Peyer's patch (tissue), 4 donors: Measurements from ENCODE around the gene PCAT6. TPM values are rescaled to one million over a fixed set of nuclear protein-coding genes. Genes with fewer than 3 reads are reported as not detected.
A peak's percentile ranks its signal among the peaks of the same experiment; 100 is the strongest.

Experiments used
- DNase-seq, 3 donors: peaks; one replicate each; pipeline ENCODE4 v3.0.0-alpha.2; 2017 to 2019
- H3K27ac ChIP-seq, 4 donors: fragments of 200-600 bp; sonication (generic); one replicate each; pipeline ENCODE4 v1.5.1; 2016 to 2019
- H3K27me3 ChIP-seq, 2 donors: fragments of 200-600 bp; sonication (generic); one replicate each; pipeline ENCODE4 v1.5.1; 2019
- H3K36me3 ChIP-seq, 3 donors: fragments of 200-600 bp; sonication (generic); one replicate each; pipeline ENCODE4 v1.5.1; 2016 to 2019
- H3K4me1 ChIP-seq, 4 donors: fragments of 200-600 bp; sonication (generic); one replicate each; pipeline ENCODE4 v1.5.1; 2016 to 2019
- H3K4me3 ChIP-seq, 4 donors: fragments of 200-600 bp; sonication (generic); 1 replicate in 3 of 4; 2 replicates in 1 of 4; pipeline ENCODE4 v1.5.1; 2016 to 2019; ENCODE audit warnings: mild to moderate bottlenecking in 1 of 4
- H3K9me3 ChIP-seq, 4 donors: fragments of 200-600 bp; sonication (generic); one replicate each; pipeline ENCODE4 v1.5.1; 2016 to 2019; ENCODE audit warnings: mild to moderate bottlenecking in 1 of 4
- POLR2A ChIP-seq, 2 donors: fragments of 450-650 bp; IDR thresholded peaks; one replicate each; pipeline ENCODE4 v1.5.1; 2017; ENCODE audit warnings: antibody characterized with exemption in 2 of 2, mild to moderate bottlenecking in 2 of 2, moderate library complexity in 2 of 2
- total RNA-seq, 4 donors: library from RNA; depleted of rRNA; stranded (reverse); fragments of >200 nt; gene quantifications; one replicate each; pipeline ENCODE4 v1.1.0, GENCODE V29; 2016
- TF ChIP-seq, protein P1 (sequence below), 6 experiments: fragments of 450-650 bp in 4 of 6; fragments of 200-600 bp in 2 of 6; sonication (generic) in 1 of 6; IDR thresholded peaks; one replicate each; pipeline ENCODE4 v1.5.1; 2017 to 2019; ENCODE audit warnings: antibody characterized with exemption in 6 of 6, mild to moderate bottlenecking in 3 of 6, moderate library complexity in 1 of 6

PCAT6 gene
- total RNA-seq, 4 donors from 2014 or later = not detected

DNA sequence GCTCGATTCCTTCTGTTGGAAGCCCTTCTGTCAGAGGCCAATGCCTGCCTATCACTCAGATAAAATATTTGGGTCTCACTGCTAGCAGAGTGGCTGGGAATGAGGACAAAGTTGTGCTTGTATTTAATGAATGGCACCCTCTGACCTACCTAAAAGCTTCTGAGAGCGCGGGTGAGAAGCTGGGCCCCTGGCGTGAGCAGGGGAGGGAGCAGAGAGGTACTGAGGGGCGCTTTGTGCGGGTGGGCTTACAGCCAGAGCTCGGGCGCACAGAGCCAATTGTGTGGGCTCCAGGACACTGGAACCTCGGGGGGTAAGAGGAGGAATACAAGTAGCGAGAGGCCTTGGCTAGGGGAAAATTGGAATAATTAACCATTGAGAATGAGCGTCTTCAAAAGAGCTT lies 32.3 kb downstream of the PCAT6 start:
- Histone ChIP-seq H3K4me3 (no peak overlapping the region), H3K27ac (no peak overlapping the region), H3K27me3 (no peaks in the 10 kb centered on the region), H3K4me1 (no peaks in the 10 kb centered on the region), H3K9me3 (no peaks in the 10 kb centered on the region), H3K36me3 (no peaks in the 10 kb centered on the region)
- TF ChIP-seq, protein P1, sequence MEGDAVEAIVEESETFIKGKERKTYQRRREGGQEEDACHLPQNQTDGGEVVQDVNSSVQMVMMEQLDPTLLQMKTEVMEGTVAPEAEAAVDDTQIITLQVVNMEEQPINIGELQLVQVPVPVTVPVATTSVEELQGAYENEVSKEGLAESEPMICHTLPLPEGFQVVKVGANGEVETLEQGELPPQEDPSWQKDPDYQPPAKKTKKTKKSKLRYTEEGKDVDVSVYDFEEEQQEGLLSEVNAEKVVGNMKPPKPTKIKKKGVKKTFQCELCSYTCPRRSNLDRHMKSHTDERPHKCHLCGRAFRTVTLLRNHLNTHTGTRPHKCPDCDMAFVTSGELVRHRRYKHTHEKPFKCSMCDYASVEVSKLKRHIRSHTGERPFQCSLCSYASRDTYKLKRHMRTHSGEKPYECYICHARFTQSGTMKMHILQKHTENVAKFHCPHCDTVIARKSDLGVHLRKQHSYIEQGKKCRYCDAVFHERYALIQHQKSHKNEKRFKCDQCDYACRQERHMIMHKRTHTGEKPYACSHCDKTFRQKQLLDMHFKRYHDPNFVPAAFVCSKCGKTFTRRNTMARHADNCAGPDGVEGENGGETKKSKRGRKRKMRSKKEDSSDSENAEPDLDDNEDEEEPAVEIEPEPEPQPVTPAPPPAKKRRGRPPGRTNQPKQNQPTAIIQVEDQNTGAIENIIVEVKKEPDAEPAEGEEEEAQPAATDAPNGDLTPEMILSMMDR (IDR thresholded peaks at IDR 0.05) = no peak
- TF ChIP-seq POLR2A (IDR thresholded peaks at IDR 0.05) = no peak
- no peak for DNase-seq

DNA sequence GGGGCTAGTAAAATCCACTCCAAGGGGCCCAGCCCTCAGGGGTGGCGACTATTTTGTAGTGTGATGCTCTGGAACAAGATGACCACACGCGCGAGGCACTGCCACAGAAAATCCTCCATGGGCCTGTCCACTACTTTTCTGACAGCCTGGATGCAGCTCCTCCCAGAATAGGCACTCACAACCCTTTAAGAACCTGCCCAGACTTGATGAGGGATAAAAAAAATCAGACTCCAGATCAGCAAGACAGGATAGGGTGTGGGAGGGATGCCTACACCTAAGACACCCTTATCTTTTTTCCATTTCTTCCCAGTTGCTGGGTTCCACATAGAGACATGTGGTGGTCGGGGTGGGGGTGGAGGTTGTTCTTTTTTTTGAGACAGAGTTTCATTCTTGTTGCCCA lies 33.5 kb downstream of the PCAT6 start:
- Histone ChIP-seq H3K4me1 (no peaks in the 10 kb centered on the region), H3K4me3 (no peak overlapping the region), H3K27ac (no peak overlapping the region), H3K27me3 (no peaks in the 10 kb centered on the region), H3K36me3 (no peaks in the 10 kb centered on the region), H3K9me3 (no peaks in the 10 kb centered on the region)
- no peak for TF ChIP-seq POLR2A (IDR thresholded peaks at IDR 0.05)
- TF ChIP-seq, protein P1 (IDR thresholded peaks at IDR 0.05) = no peak
- no peak for DNase-seq

DNA sequence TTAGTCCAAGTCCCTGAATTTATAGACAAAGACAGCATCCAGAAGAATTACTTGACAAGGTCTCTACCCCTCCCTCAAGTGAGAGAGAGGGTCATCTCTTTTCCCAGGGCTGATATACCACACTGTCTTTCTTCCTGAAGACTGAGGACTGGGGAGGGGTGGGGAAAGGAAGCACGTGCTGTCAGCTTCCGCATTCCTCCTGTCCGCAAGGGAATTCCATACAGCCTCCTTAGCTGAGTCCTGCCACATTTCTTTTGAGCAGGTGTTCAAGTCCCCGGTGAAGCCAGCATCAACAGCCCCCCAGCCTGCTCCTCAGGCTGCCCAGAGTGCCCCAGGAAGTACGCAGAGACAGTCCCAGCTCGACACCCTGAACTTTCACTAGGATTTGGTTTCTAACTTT lies 34.2 kb downstream of the PCAT6 start:
- no peaks in the 10 kb centered on the region for H3K9me3 ChIP-seq

DNA sequence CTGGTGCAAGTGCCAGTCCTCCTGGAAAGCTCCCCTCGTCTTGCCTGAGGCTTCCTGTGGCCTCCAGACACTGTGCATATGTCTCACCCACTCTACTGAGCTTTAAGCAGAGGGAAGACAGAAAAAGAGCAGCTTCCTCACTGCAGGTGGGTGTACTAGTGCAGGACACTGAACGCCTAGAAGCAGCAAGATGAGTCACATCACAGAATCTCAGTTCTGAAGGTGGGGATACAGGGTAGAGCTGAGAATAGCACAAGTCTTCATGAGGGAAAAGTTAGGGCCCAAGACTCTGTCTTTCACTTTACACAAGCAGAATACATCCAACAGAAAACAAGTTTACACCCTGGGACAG lies 37.4 kb downstream of the PCAT6 start:
- Histone ChIP-seq H3K27ac (no peak overlapping the region), H3K4me1 (no peaks in the 10 kb centered on the region), H3K36me3 (no peaks in the 10 kb centered on the region), H3K4me3 (no peak overlapping the region), H3K9me3 (no peaks in the 10 kb centered on the region), H3K27me3 (no peaks in the 10 kb centered on the region)
- TF ChIP-seq, protein P1 (IDR thresholded peaks at IDR 0.05) = no peak
- no peak for TF ChIP-seq POLR2A (IDR thresholded peaks at IDR 0.05)
- DNase-seq = no peak

More for the DNA sequence above, 34.2 kb downstream of the PCAT6 start:
- H3K36me3 ChIP-seq = no peaks in the 10 kb centered on the region
- no peak overlapping the region for H3K27ac ChIP-seq
- no peaks in the 10 kb centered on the region for H3K4me1 ChIP-seq
- no peak for DNase-seq
- H3K4me3 ChIP-seq = no peak overlapping the region
- no peaks in the 10 kb centered on the region for H3K27me3 ChIP-seq
- no peak for TF ChIP-seq POLR2A (IDR thresholded peaks at IDR 0.05)
- TF ChIP-seq, protein P1 (IDR thresholded peaks at IDR 0.05) = no peak

DNA sequence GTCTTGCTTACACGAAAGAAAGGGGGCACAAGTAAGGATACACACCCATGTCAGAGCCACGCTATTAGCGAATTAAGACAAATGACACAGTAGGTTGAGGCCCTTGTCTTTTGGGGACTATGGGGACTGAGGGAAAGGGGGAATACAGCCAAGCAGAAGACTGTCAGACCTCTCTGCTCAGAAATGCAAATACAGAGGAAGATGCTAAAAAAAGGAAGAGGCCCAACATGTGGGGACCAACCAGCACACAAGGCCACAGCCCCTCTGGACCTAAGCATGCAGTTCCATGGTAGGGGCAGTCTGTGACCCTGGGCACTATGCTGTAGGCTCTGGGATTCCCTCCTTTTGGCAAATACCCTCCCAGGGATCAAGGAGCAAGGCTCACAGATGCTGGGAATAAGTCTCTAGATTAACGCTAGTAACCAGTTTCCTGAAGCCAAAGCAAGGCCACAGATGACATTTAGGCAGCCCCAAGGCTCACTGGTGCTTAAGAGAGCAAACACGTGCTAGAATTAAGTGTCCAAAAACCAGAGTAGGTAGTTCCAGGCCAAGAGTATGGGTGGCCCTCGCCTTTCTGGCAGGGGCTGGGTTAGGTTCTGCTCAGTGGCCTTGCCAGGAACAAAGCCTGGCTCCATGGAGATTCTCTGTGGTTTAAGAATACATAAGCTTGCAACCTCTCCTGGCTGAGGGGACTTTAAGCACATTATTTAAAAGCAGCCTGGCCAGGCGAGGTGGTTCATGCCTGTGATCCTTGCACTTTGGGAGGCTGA lies 40.0 kb downstream of the PCAT6 start:
- no peaks in the 10 kb centered on the region for H3K27me3 ChIP-seq
- H3K36me3 ChIP-seq = no peaks in the 10 kb centered on the region
- no peaks in the 10 kb centered on the region for H3K4me1 ChIP-seq
- peak overlapping the region in 1 of 4 donors; percentile 50 for H3K27ac ChIP-seq
- no peaks in the 10 kb centered on the region for H3K9me3 ChIP-seq
- DNase-seq = no peak
- H3K4me3 ChIP-seq = no peak overlapping the region
- TF ChIP-seq, protein P1 (IDR thresholded peaks at IDR 0.05) = no peak
- TF ChIP-seq POLR2A (IDR thresholded peaks at IDR 0.05) = no peak
